Lung (tissue), 12 donors: ENCODE measurements around the gene KCNH6. TPM values are rescaled to one million over a fixed set of nuclear protein-coding genes. Genes with fewer than 3 reads are reported as not detected.

Experiments used
- ATAC-seq: fragments of 200-7000 bp; cut with Tn5 transposase; one replicate; pipeline ENCODE4 v1.9.1; 2020; ENCODE audit warnings: moderate number of reproducible peaks; ENCODE audit not compliant: insufficient read depth, low FRiP score
- DNase-seq, 3 donors: peaks; one replicate each; pipeline ENCODE4 v3.0.0-alpha.2; 2013 to 2017
- H3K27ac ChIP-seq, 2 donors: one replicate each; pipeline ENCODE4 v1.5.1; 2013; ENCODE audit warnings: mild to moderate bottlenecking in 2 of 2, moderate library complexity in 2 of 2, control low read depth in 1 of 2, inconsistent platforms in 1 of 2, low read depth in 1 of 2, low read length in 1 of 2
- H3K27me3 ChIP-seq, 3 donors: one replicate each; pipeline ENCODE4 v1.5.1; 2013; ENCODE audit warnings: low read length in 2 of 3; ENCODE audit not compliant: control insufficient read depth in 3 of 3, insufficient read depth in 3 of 3
- H3K36me3 ChIP-seq, 4 donors: one replicate each; pipeline ENCODE4 v1.5.1; 2013; ENCODE audit warnings: low read length in 4 of 4, mild to moderate bottlenecking in 1 of 4, moderate library complexity in 1 of 4; ENCODE audit not compliant: control insufficient read depth in 4 of 4, insufficient read depth in 4 of 4
- H3K4me1 ChIP-seq, 5 donors: one replicate each; pipeline ENCODE4 v1.5.1; 2013; ENCODE audit warnings: low read length in 5 of 5, mild to moderate bottlenecking in 2 of 5, moderate library complexity in 1 of 5; ENCODE audit not compliant: control insufficient read depth in 5 of 5, insufficient read depth in 5 of 5
- H3K4me3 ChIP-seq: one replicate; pipeline ENCODE4 v1.5.1; 2013; ENCODE audit warnings: mild to moderate bottlenecking, control low read depth, moderate library complexity
- H3K9ac ChIP-seq, 2 donors: one replicate each; pipeline ENCODE4 v1.5.1; 2013; ENCODE audit warnings: low read length in 2 of 2, control low read depth in 1 of 2; ENCODE audit not compliant: insufficient read depth in 1 of 2
- H3K9me3 ChIP-seq, 4 donors: one replicate each; pipeline ENCODE4 v1.5.1; 2013; ENCODE audit warnings: low read length in 3 of 4, mild to moderate bottlenecking in 1 of 4, moderate library complexity in 1 of 4; ENCODE audit not compliant: control insufficient read depth in 4 of 4, insufficient read depth in 3 of 4
- CTCF ChIP-seq: IDR thresholded peaks from 2 replicates; pipeline ENCODE4 v1.5.1; 2012; ENCODE audit warnings: mild to moderate bottlenecking; ENCODE audit errors: control extremely low read depth, extremely low read depth
- WGBS, 2 donors: extraction: QIAGEN DNeasy Blood & Tissue Kit; methylation state at CpG; one replicate each; pipeline ENCODE4 v1.1.7; 2013; 5-methylcytosine and 5-hydroxymethylcytosine counted together
- polyA plus RNA-seq, 2 donors: library from polyadenylated mRNA; stranded (reverse); fragments of 200-250 nt; gene quantifications; one replicate each; pipeline ENCODE4 v1.2.1, GENCODE V29; 2013
- total RNA-seq, 2 donors: library from RNA; depleted of rRNA in 1 of 2; stranded (reverse); fragments of >200 nt in 1 of 2; gene quantifications; one replicate each; pipeline ENCODE4 v1.2.1, GENCODE V29; 2014 to 2021
- donor health status: control.
- donor health status: control.
- donor health status: Bipolar disorder and iron deficiency.
- donor health status: healthy.
- donor health status: DM: yes; HTN: yes; CAD: no.

The KCNH6 gene
- total and polyA plus RNA-seq, 4 donors, result 0.05 to 1.6 (median 0.31) TPM

DNA sequence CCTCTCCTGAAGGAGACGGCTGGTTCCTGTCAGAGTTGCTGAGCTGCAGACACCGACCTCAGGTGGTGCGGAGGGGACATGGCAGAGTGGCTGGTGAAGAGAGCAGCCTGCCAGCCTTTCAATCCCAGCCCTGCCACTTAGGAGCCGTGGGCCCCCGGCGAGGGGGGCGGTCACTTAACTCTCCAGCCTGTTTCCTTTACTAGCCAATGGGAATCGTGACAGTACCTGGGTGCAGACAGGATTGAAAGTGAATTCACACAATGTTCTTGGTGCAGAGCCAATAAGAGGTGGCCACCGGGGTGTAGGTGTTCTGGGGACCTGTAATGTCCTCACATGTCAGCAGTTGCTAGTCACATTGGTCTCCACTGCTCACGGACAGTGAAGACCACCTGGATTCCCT, 32.8 kb upstream of the KCNH6 start:
- WGBS, 2 donors, result 66 to 78% methylated on average over 10 of the region's 10 CpGs
- peaks cover 0 to 5% (median 0%) of the 10 kb centered on the region in 5 donors for H3K4me1 ChIP-seq
- DNase-seq, result peak in 2 of 3 donors; percentile 29 to 35

GRCh38 chr17:63490858-63491400, 32.2 kb upstream of the KCNH6 start:
- H3K36me3 ChIP-seq, result peaks cover 0 to 6% (median 0%) of the 10 kb centered on the region in 4 donors
- H3K27ac ChIP-seq, result no peak overlapping the region
- no peaks in the 10 kb centered on the region for H3K27me3 ChIP-seq
- DNase-seq, result no peak
- ATAC-seq, result no peak
- H3K4me1 ChIP-seq, result peaks cover 0 to 11% (median 0%) of the 10 kb centered on the region in 5 donors
- no peak overlapping the region for H3K4me3 ChIP-seq
- 87 to 89% methylated on average over 22 of the region's 22 CpGs for WGBS, 2 donors
- no peak overlapping the region for H3K9ac ChIP-seq
- TF ChIP-seq CTCF, result no peak
- H3K9me3 ChIP-seq, result no peaks in the 10 kb centered on the region

More for the DNA sequence above, 32.8 kb upstream of the KCNH6 start:
- H3K27ac ChIP-seq, result no peak overlapping the region
- no peak overlapping the region for H3K9ac ChIP-seq
- H3K9me3 ChIP-seq, result no peaks in the 10 kb centered on the region
- H3K4me3 ChIP-seq, result no peak overlapping the region
- no peaks in the 10 kb centered on the region for H3K27me3 ChIP-seq
- no peak for ATAC-seq
- peaks cover 0 to 4% (median 0%) of the 10 kb centered on the region in 4 donors for H3K36me3 ChIP-seq
- no peak for TF ChIP-seq CTCF

DNA sequence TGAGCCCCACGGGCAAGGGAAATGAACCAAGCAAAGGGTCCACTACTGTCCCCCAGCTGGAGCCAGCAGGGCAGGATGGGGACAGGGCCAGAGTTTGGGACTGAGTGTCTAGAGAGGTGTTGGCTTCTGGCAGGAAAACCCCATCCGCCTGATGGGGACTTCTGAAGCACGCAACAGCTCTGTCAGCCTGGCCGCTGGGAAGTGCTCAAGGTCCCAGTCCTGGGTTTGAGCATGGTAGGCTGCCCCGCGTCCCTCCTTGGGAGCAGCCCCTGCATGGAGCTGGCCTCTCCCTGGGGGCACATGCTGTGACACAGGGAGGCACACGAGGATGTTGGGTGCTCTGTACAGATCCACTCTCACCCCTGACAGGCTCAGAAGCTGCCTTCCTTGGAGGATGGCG, 31.7 kb upstream of the KCNH6 start:
- H3K9me3 ChIP-seq, result no peaks in the 10 kb centered on the region
- ATAC-seq, result no peak
- H3K4me1 ChIP-seq, result peaks cover 0 to 12% (median 0%) of the 10 kb centered on the region in 5 donors
- 85 to 91% methylated on average over 8 of the region's 8 CpGs for WGBS, 2 donors
- H3K27ac ChIP-seq, result no peak overlapping the region
- peaks cover 0 to 8% (median 0%) of the 10 kb centered on the region in 4 donors for H3K36me3 ChIP-seq
- no peak overlapping the region for H3K4me3 ChIP-seq
- no peak for TF ChIP-seq CTCF
- DNase-seq, result no peak
- H3K27me3 ChIP-seq, result no peaks in the 10 kb centered on the region
- no peak overlapping the region for H3K9ac ChIP-seq
